GM23338 (cell line): ENCODE measurements around the gene RAP1GDS1. TPM values are rescaled to one million over a fixed set of nuclear protein-coding genes. Genes with fewer than 3 reads are reported as not detected.
A peak's percentile ranks its signal among the peaks of the same experiment; 100 is the strongest.

Experiments used
- ATAC-seq: fragments of 200-7000 bp; cut with Tn5 transposase; 3 replicates; pipeline ENCODE4 v1.9.1; 2020
- DNase-seq: peaks from one replicate; pipeline ENCODE4 v3.0.0-alpha.2; 2015; ENCODE audit warnings: low spot score
- H2AFZ ChIP-seq: fragments of 200-600 bp; sonication (generic); 2 replicates; pipeline ENCODE4 v1.8.0; 2016; ENCODE audit warnings: antibody characterized with exemption, mild to moderate bottlenecking, moderate library complexity
- H3F3A ChIP-seq: fragments of 200-600 bp; sonication (generic); replicated peaks from 2 replicates; pipeline ENCODE4 v1.8.0; 2017; ENCODE audit warnings: antibody characterized with exemption, mixed run types, low read depth
- H3K27ac ChIP-seq: fragments of 200-600 bp; sonication (generic); 2 replicates; pipeline ENCODE4 v1.6.1; 2016; ENCODE audit warnings: low read depth
- H3K27me3 ChIP-seq: fragments of 200-600 bp; sonication (generic); 2 replicates; pipeline ENCODE4 v1.8.0; 2016; ENCODE audit warnings: mild to moderate bottlenecking, mixed run types, moderate library complexity; ENCODE audit not compliant: insufficient read depth
- H3K36me3 ChIP-seq: fragments of 200-600 bp; sonication (generic); 2 replicates; pipeline ENCODE4 v1.8.0; 2016; ENCODE audit warnings: mild to moderate bottlenecking; ENCODE audit not compliant: insufficient read depth
- H3K4me1 ChIP-seq: fragments of 200-600 bp; sonication (generic); 2 replicates; pipeline ENCODE4 v1.8.0; 2016; ENCODE audit warnings: mild to moderate bottlenecking, moderate library complexity; ENCODE audit not compliant: insufficient read depth
- H3K4me2 ChIP-seq: fragments of 200-600 bp; sonication (generic); 2 replicates; pipeline ENCODE4 v1.7.1; 2017; ENCODE audit warnings: mixed run types
- H3K4me3 ChIP-seq: fragments of 200-600 bp; sonication (generic); 2 replicates; pipeline ENCODE4 v1.6.1; 2016; ENCODE audit warnings: mixed run types
- H3K79me2 ChIP-seq: fragments of 200-600 bp; sonication (generic); replicated peaks from 2 replicates; pipeline ENCODE4 v1.8.0; 2017; ENCODE audit warnings: mild to moderate bottlenecking; ENCODE audit not compliant: insufficient read depth
- H3K9me2 ChIP-seq: fragments of 200-600 bp; sonication (generic); 2 replicates; pipeline ENCODE4 v1.8.0; 2017; ENCODE audit not compliant: insufficient read depth
- H4K20me1 ChIP-seq: fragments of 200-600 bp; sonication (generic); replicated peaks from 2 replicates; pipeline ENCODE4 v1.8.0; 2017; ENCODE audit warnings: mild to moderate bottlenecking; ENCODE audit not compliant: insufficient read depth
- H3K27ac Mint-ChIP-seq: 2 replicates; pipeline ENCODE4 v1.8.0; 2020; ENCODE audit warnings: inconsistent platforms, mild to moderate bottlenecking, moderate library complexity, mixed read lengths
- H3K27me3 Mint-ChIP-seq: 3 replicates; pipeline ENCODE4 v1.8.0; 2022; ENCODE audit warnings: low read depth, mild to moderate bottlenecking, moderate library complexity, mixed read lengths, inconsistent platforms; ENCODE audit not compliant: insufficient read depth, poor library complexity
- H3K36me3 Mint-ChIP-seq: 3 replicates; pipeline ENCODE4 v1.8.0; 2021; ENCODE audit warnings: low read depth, mild to moderate bottlenecking, inconsistent platforms, moderate library complexity, mixed read lengths
- H3K4me1 Mint-ChIP-seq: 3 replicates; pipeline ENCODE4 v1.8.0; 2020; ENCODE audit warnings: mild to moderate bottlenecking, inconsistent platforms, mixed read lengths
- H3K4me3 Mint-ChIP-seq: 3 replicates; pipeline ENCODE4 v1.8.0; 2021; ENCODE audit warnings: moderate library complexity, mild to moderate bottlenecking, inconsistent platforms, mixed read lengths
- H3K9me3 Mint-ChIP-seq: 3 replicates; pipeline ENCODE4 v1.8.0; 2020; ENCODE audit warnings: moderate library complexity, mild to moderate bottlenecking, inconsistent platforms, mixed read lengths
- CREB1 ChIP-seq: fragments of 250-450 bp; sonication (Bioruptor Pico); IDR thresholded peaks from 2 replicates; pipeline ENCODE4 v1.5.0; 2020; ENCODE audit warnings: low read depth, mild to moderate bottlenecking, moderate library complexity
- CTCF ChIP-seq, 2 experiments: fragments of 200-600 bp in 1 of 2; sonication (generic) in 1 of 2; conservative IDR thresholded peaks; 2 replicates each; pipeline versions ENCODE4 v1.5.1 to v1.6.1; 2016 to 2017; ENCODE audit warnings: antibody characterized with exemption in 2 of 2, low read depth in 2 of 2, mild to moderate bottlenecking in 2 of 2, moderate library complexity in 1 of 2
- ETS1 ChIP-seq: IDR thresholded peaks from 2 replicates; pipeline ENCODE4 v1.6.1; 2016; ENCODE audit warnings: antibody characterized with exemption
- EZH2phosphoT487 ChIP-seq: fragments of 200-600 bp; sonication (generic); IDR thresholded peaks from one replicate; pipeline ENCODE4 v1.8.1; 2018; ENCODE audit warnings: antibody characterized with exemption; ENCODE audit not compliant: unreplicated experiment
- NANOG ChIP-seq: IDR thresholded peaks from 2 replicates; pipeline ENCODE4 v1.6.1; 2016; ENCODE audit warnings: antibody characterized with exemption, borderline replicate concordance
- REST ChIP-seq: IDR thresholded peaks from one replicate; pipeline ENCODE4 v1.6.1; 2018; ENCODE audit warnings: antibody characterized with exemption; ENCODE audit not compliant: unreplicated experiment
- STAT1 ChIP-seq: IDR thresholded peaks from one replicate; pipeline ENCODE4 v1.6.1; 2016; ENCODE audit warnings: antibody characterized with exemption; ENCODE audit not compliant: unreplicated experiment
- ZNF114 ChIP-seq: fragments of 250-450 bp; sonication (Bioruptor Pico); IDR thresholded peaks from 2 replicates; pipeline ENCODE4 v1.5.0; 2020; ENCODE audit warnings: mild to moderate bottlenecking, moderate library complexity
- ZNF462 ChIP-seq: fragments of 250-450 bp; sonication (Bioruptor Pico); IDR thresholded peaks from 2 replicates; pipeline ENCODE4 v1.5.0; 2020; ENCODE audit warnings: mild to moderate bottlenecking, moderate library complexity
- polyA plus RNA-seq: library from polyadenylated mRNA; unstranded; fragments of >200 nt; fragmentation: Nextera tagmentation; extraction: Ambion mirVana; gene quantifications from 2 replicates; pipeline ENCODE4 v1.2.1, GENCODE V29; 2016
- total RNA-seq: library from RNA; depleted of rRNA; stranded (reverse); fragments of >200 nt; shearing (Covaris generic); gene quantifications from 2 replicates; pipeline ENCODE4 v1.2.3, GENCODE V29; 2014

Gene RAP1GDS1
- total and polyA plus RNA-seq, 2 experiments from 2014 or later, result 23.7 to 32.4 TPM

- Histone ChIP-seq H4K20me1 (no peaks in the 10 kb centered on the region), H3K27ac (no peak overlapping the region), H3K4me2 (peak overlapping the region; percentile 80), H3K27me3 (no peaks in the 10 kb centered on the region), H3K9me2 (no peaks in the 10 kb centered on the region), H3F3A (0 out of 2 replicates have a peak, but pooled peaks cover 2% of the 10 kb centered on the region), H3K4me3 (peak overlapping the region; percentile 54), H2AFZ (peak overlapping the region; percentile 94), H3K4me1 (no peaks in the 10 kb centered on the region; the same call in 1 of the 2 replicates), H3K36me3 (peaks cover 4% of the 10 kb centered on the region; the same call in 1 of the 2 replicates), H3K79me2 (no peaks in the 10 kb centered on the region)
- H3K36me3 Mint-ChIP-seq, result peaks cover 14% of the 10 kb centered on the region
- no peak for TF ChIP-seq NANOG
- no peak for TF ChIP-seq CREB1
- TF ChIP-seq CTCF (conservative IDR thresholded peaks at IDR 0.05; ENCODE audit: low read depth in 2 of 2), result peak; percentile 81 to 94
- TF ChIP-seq REST, result no peak
- TF ChIP-seq EZH2phosphoT487, result no peak
- TF ChIP-seq ZNF114 (CRISPR knock-in tag), result no peak
- peak overlapping the region; percentile 68 for H3K4me3 Mint-ChIP-seq
- H3K27me3 Mint-ChIP-seq, result peaks cover 2% of the 10 kb centered on the region
- peak; percentile 96 for ATAC-seq
- H3K27ac Mint-ChIP-seq, result peak overlapping the region; percentile 77; the same call in 1 of the 2 replicates
- DNase-seq, result peak; percentile 95
- no peaks in the 10 kb centered on the region for H3K9me3 Mint-ChIP-seq
- peaks cover 14% of the 10 kb centered on the region for H3K4me1 Mint-ChIP-seq
These were observed 206.5 kb downstream of the RAP1GDS1 start for GRCh38 chr4:98467627-98468072.

DNA sequence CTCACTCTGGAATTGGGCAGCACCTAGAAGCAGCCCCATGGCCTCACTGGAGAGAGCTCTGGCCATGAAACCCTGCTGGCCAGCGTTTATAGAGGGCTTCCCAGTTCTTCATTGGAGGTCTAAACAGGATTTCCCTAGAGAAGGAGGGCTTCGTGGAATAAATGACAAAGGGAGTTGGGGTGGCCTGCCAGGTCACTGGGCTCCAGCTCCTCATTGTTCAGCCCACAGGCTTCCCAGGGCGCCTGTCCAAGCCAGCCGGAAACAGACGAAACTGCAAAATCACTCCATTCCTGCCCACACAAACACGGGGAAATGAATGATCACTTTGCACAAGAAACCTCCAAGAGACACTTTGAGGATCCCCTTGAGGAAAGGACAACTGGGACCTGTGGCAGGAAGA lies 207.5 kb downstream of the RAP1GDS1 start:
- Histone ChIP-seq H3K9me2 (no peaks in the 10 kb centered on the region), H3K36me3 (peaks cover 4% of the 10 kb centered on the region; the same call in 1 of the 2 replicates), H2AFZ (no peak overlapping the region), H3K4me3 (no peak overlapping the region), H3K27ac (no peak overlapping the region), H3F3A (0 out of 2 replicates have a peak, but pooled peaks cover 2% of the 10 kb centered on the region), H3K27me3 (no peaks in the 10 kb centered on the region), H3K4me1 (peaks cover 4% of the 10 kb centered on the region; the same call in 1 of the 2 replicates), H3K79me2 (no peaks in the 10 kb centered on the region), H4K20me1 (no peaks in the 10 kb centered on the region), H3K4me2 (peak overlapping the region; percentile 23; the same call in 1 of the 2 replicates)
- DNase-seq (no peak), ATAC-seq (no peak)
- peak overlapping the region; percentile 66 for H3K27ac Mint-ChIP-seq
- H3K27me3 Mint-ChIP-seq, result peaks cover 2% of the 10 kb centered on the region
- H3K9me3 Mint-ChIP-seq, result no peaks in the 10 kb centered on the region
- H3K36me3 Mint-ChIP-seq, result peaks cover 22% of the 10 kb centered on the region
- no peak overlapping the region for H3K4me3 Mint-ChIP-seq
- peaks cover 14% of the 10 kb centered on the region for H3K4me1 Mint-ChIP-seq
- TF ChIP-seq STAT1, result no peak
- no peak for TF ChIP-seq CREB1
- TF ChIP-seq ZNF462 (CRISPR knock-in tag), result no peak
- TF ChIP-seq ETS1, result no peak
